ENCODE results near the gene NXT1. TPM values are rescaled to one million over a fixed set of nuclear protein-coding genes. Genes with fewer than 3 reads are reported as not detected.

Gene NXT1
- total RNA-seq, 2 experiments from 2014 or later: 48.7 to 50.2 TPM

- ChIA-PET POLR2A (no interaction called here), CTCF (interaction anchor here (0.6 kb wide), 1 partner anchor 12 kb away, joined by 3 read pairs; no protein-coding TSS in a partner anchor)
Measured at GRCh38 chr20:23371496-23371895, 20.9 kb downstream of the NXT1 start.

GRCh38 chr20:23374441-23374840, 23.9 kb downstream of the NXT1 start:
- ChIA-PET POLR2A (interaction anchor here (1.1 kb wide), 1 partner anchor 47 kb away, joined by 4 read pairs; the partner anchor contains the start of gene NAPB), CTCF (interaction anchor here (1.0 kb wide), 1 partner anchor 25 kb away, joined by 3 read pairs; no protein-coding TSS in a partner anchor)

- CTCF ChIA-PET: no interaction called here
- POLR2A ChIA-PET: interaction anchor here (1.1 kb wide), 1 partner anchor 46 kb away, joined by 4 read pairs; the partner anchor contains the start of gene NAPB
Measured at GRCh38 chr20:23375827-23376226, 25.2 kb downstream of the NXT1 start.

- POLR2A ChIA-PET: no interaction called here
- CTCF ChIA-PET: no interaction called here
Measured at GRCh38 chr20:23379772-23380171, 29.2 kb downstream of the NXT1 start.

GRCh38 chr20:23381876-23382275, 31.3 kb downstream of the NXT1 start:
- ChIA-PET POLR2A (interaction anchor here (0.7 kb wide), 1 partner anchor 12 kb away, joined by 6 read pairs; no protein-coding TSS in a partner anchor), CTCF (interaction anchor here (0.6 kb wide), 1 partner anchor 1785 kb away, joined by 4 read pairs; no protein-coding TSS in a partner anchor)

GRCh38 chr20:23386304-23387117, 35.9 kb downstream of the NXT1 start:
- CTCF ChIA-PET: no interaction called here
- POLR2A ChIA-PET: no interaction called here

GRCh38 chr20:23387118-23387443, 36.5 kb downstream of the NXT1 start:
- CTCF ChIA-PET: no interaction called here
- POLR2A ChIA-PET: no interaction called here

GRCh38 chr20:23390091-23390774, 39.6 kb downstream of the NXT1 start:
- ChIA-PET POLR2A (no interaction called here), CTCF (no interaction called here)

GRCh38 chr20:23391707-23392310, 41.2 kb downstream of the NXT1 start:
- ChIA-PET POLR2A (no interaction called here), CTCF (no interaction called here)

- CTCF ChIA-PET: no interaction called here
- POLR2A ChIA-PET: no interaction called here
Measured at GRCh38 chr20:23393996-23394775, 43.6 kb downstream of the NXT1 start.

- POLR2A ChIA-PET: no interaction called here
- CTCF ChIA-PET: no interaction called here
Measured at GRCh38 chr20:23396950-23397627, 46.5 kb downstream of the NXT1 start.

GRCh38 chr20:23397961-23398360, 47.4 kb downstream of the NXT1 start:
- POLR2A ChIA-PET: no interaction called here
- CTCF ChIA-PET: no interaction called here

GRCh38 chr20:23399568-23400241, 49.1 kb downstream of the NXT1 start:
- POLR2A ChIA-PET: interaction anchor here (0.7 to 1.2 kb wide), 3 partner anchors 22 to 49 kb away, joined by 3 to 5 read pairs (median 3); partner anchors contain the start of genes NAPB and NXT1
- CTCF ChIA-PET: interaction anchor here (1.0 to 2.2 kb wide), 3 partner anchors 15 to 42 kb away, joined by 3 to 7 read pairs (median 3); partner anchors contain the start of gene NAPB

GRCh38 chr20:23401051-23401450, 50.5 kb downstream of the NXT1 start:
- ChIA-PET POLR2A (no interaction called here), CTCF (interaction anchor here (1.1 to 2.2 kb wide), 2 partner anchors 14 to 20 kb away, joined by 3 to 7 read pairs; partner anchors contain the start of gene NAPB)

GRCh38 chr20:23403751-23404150, 53.2 kb downstream of the NXT1 start:
- POLR2A ChIA-PET: no interaction called here
- CTCF ChIA-PET: no interaction called here

GRCh38 chr20:23404196-23404595, 53.6 kb downstream of the NXT1 start:
- CTCF ChIA-PET: no interaction called here
- POLR2A ChIA-PET: no interaction called here

Data from activated CD8-positive, alpha-beta memory T cell treated with anti-CD3 and anti-CD28 coated beads for 36 hours (primary cell).